GM18511 (cell line): ENCODE results near the gene CCDC192.
"Not testable (repeated sequence)": the region's sequence is repeated elsewhere in the genome, so short reads cannot be mapped to it uniquely, and the experiment has no call there.

Experiments used
- ATAC-seq: cut with Tn5 transposase; IDR thresholded peaks from one replicate; pipeline ENCODE4 v1.9.1; 2021; ENCODE audit warnings: mild to moderate bottlenecking, moderate library complexity; ENCODE audit not compliant: unreplicated experiment

Gene CCDC192

GRCh38 chr5:127702926-127703561 is at the start of gene CCDC192:
TSS of gene CCDC192 (plus strand) at chr5:127703391. CDS start at chr5:127703446, 55 bp downstream.
- no peak for ATAC-seq

- no peak for ATAC-seq
These were observed 46.4 kb upstream of the CCDC192 start for GRCh38 chr5:127656825-127657224.

GRCh38 chr5:127660047-127660733 is 43.0 kb upstream of the CCDC192 start:
- no peak for ATAC-seq

- no peak for ATAC-seq
These were observed 39.1 kb upstream of the CCDC192 start for GRCh38 chr5:127664093-127664492.

GRCh38 chr5:127665641-127666040 is 37.5 kb upstream of the CCDC192 start:
- no peak for ATAC-seq

GRCh38 chr5:127666043-127666716 is 37.0 kb upstream of the CCDC192 start:
- ATAC-seq: no peak

- ATAC-seq: no peak
These were observed 35.3 kb upstream of the CCDC192 start for GRCh38 chr5:127667926-127668325.

- ATAC-seq: no peak
These were observed 32.0 kb upstream of the CCDC192 start for GRCh38 chr5:127671218-127671617.

GRCh38 chr5:127673117-127673800 is 29.9 kb upstream of the CCDC192 start:
- ATAC-seq: no peak

- ATAC-seq: not testable (repeated sequence)
These were observed 26.2 kb upstream of the CCDC192 start for GRCh38 chr5:127676951-127677350.

GRCh38 chr5:127679691-127680330 is 23.4 kb upstream of the CCDC192 start:
- ATAC-seq: not testable (repeated sequence)

GRCh38 chr5:127680595-127680994 is 22.6 kb upstream of the CCDC192 start:
- ATAC-seq: no peak

- no peak for ATAC-seq
These were observed 20.2 kb upstream of the CCDC192 start for GRCh38 chr5:127683008-127683407.

- no peak for ATAC-seq
These were observed 18.3 kb upstream of the CCDC192 start for GRCh38 chr5:127684726-127685467.

- no peak for ATAC-seq
These were observed 17.5 kb upstream of the CCDC192 start for GRCh38 chr5:127685662-127686061.

GRCh38 chr5:127686424-127686823 is 16.8 kb upstream of the CCDC192 start:
- no peak for ATAC-seq

- peak; percentile 55 for ATAC-seq
These were observed 8.5 kb upstream of the CCDC192 start for GRCh38 chr5:127694518-127695171.

GRCh38 chr5:127695346-127695745 is 7.8 kb upstream of the CCDC192 start:
- no peak for ATAC-seq

- ATAC-seq: no peak
These were observed 6.5 kb upstream of the CCDC192 start for GRCh38 chr5:127696683-127697082.
